Stimulated activated CD4-positive, alpha-beta T cell treated with anti-CD3 and anti-CD28 coated beads, Interleukin-15, amount 100 ng/mL, for 48 hours (primary cell): Measurements from ENCODE around the gene PTPRT.

Source experiments
- DNase-seq, 2 donors: peaks; one replicate each; pipeline ENCODE4 v3.0.0-alpha.2; 2020; ENCODE audit warnings: low read depth in 2 of 2

PTPRT gene

DNA sequence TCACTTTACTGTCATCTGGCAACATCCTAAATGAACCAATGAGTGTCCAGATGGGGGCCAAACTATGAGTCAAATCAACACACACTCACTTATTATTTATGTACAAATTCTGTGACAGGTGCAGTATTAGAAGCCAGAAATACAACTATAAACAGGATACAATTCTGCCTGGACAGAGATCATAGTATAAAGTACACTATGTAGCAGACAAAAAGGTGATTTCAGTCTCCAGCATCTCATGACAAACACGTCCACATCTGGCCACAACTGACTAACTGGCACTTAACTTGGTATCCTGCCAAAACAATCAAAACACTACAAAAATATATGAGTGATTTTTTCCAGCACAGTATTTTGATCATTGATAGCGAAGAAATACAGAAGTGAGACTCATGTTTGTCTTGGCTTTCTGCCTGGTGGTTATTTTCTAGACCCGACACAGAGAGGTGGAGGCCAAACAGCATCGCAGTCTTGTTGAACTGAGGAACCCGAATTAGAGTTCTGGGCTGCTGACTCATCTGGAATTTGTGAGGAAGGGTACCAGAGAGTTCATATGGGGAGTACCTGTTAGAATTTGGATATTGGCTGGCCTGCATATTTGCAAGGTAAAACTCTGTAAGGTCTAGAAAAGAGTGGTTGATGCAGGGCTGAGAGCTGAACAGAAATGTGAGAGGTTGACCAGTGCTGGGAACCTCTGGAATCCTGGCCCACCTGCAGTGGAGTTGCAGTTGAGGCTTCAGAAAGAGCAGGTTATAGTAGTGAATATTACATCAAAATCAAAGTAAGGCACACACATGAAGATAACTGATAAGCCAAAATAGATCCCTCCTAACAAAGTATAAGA lies 475.2 kb downstream of the PTPRT start:
- no peak for DNase-seq

DNA sequence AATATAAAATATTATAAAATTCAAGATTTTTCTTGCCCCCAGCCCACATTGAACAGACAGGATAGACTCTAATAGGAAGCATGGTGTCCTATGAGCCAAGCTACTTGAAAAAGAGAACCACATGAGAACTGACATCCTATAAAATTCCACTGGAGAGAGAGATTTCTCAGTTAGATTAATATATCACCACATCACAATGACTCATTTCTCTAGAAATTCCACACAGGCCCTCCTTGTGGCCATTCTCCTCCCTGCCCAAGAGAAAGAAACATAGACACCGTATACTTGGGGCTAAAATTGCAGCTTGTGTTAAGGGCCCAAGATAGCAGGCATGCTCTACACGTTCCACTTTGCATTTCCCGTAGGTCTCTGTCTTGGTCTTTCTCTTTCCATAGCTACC lies 481.4 kb downstream of the PTPRT start:
- no peak for DNase-seq

GRCh38 chr20:42706759-42707158 lies 482.9 kb downstream of the PTPRT start:
- DNase-seq: no peak

DNA sequence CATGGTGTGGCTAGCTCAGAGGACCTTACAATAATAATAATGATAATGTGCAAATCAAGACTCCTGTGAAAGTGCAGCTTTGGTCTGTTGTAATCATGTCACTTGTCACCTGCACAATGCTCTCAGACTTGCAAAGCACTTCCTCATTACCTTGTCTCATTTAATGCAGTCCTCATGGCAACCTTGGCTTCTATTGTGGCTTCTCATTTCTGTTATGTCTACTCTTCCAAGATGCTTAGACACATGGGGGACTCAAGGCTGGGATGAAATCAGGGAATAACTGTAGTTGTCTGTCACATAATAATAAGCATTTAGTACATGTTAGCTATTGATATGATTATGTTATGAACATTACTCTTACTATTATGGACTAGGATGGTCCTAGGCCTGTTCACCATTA lies 484.2 kb downstream of the PTPRT start:
- no peak for DNase-seq

- no peak for DNase-seq
These were observed 486.0 kb downstream of the PTPRT start for GRCh38 chr20:42703744-42704143.

- no peak for DNase-seq
These were observed 487.8 kb downstream of the PTPRT start for GRCh38 chr20:42701948-42702347.

DNA sequence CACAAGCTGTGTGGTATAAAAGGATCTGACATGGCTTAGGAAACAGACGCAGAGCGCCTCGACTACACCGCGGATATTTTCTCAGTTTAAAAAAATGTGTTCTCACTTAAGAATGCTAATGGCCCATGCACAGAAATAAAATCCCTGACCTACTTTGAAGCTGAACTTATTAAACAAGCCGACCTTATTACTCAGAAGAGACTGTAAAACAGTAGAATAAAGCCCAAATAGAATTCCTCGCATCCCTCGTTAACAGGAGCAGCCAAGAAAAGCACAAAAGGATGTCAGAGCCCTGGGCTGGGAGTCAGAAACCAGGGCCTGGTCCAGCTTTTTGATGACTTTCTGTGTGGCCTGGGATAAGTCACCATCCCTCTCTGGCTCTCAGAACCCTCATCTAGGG lies 489.3 kb downstream of the PTPRT start:
- DNase-seq: no peak

DNA sequence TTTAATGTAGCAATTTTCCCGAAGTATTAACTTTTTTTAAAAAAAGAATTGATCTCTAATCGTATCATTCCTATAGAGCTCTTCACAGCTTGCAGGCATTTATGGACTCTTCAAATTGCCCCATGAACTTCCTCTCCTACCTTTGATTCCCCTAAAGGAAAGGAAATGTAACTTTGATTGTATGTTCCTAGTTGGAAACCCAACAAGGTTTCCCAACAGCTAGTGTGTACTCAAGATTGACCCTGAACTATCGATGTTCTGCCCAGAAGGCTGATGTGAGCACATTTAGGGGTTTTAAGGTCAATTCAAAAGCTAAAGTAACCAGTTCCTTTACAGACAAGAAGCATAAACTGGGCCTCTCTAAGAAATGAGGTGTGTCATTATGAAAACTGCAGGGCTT lies 491.7 kb downstream of the PTPRT start:
- no peak for DNase-seq

DNA sequence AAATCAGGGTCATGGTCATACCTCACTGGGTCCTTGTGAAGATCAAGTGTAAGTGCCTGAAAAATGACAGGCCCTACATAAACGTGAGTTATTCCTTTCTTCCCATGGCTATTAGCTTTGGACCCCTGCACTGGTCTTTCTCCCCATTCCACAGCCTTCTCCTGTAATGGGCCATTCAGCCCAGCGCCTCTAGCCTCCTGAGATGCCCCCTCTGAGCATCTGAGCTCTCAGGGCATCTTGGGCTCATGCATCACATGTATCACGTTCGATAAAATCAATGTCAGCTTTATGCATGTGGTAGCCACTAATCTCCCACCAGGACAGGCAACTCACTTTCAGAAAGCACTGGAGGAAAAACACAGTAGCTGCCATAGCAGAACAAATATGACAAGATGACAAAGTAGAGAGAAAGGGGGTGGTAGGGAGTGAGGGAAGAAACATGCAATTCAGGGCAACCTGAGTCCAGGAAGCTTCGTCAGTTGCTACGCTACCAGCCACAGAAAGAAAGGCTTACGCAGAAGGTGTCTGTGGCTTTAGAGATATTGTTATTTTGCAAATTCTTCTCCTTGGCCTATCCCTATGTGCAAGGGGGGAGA lies 498.8 kb downstream of the PTPRT start:
- no peak for DNase-seq

DNA sequence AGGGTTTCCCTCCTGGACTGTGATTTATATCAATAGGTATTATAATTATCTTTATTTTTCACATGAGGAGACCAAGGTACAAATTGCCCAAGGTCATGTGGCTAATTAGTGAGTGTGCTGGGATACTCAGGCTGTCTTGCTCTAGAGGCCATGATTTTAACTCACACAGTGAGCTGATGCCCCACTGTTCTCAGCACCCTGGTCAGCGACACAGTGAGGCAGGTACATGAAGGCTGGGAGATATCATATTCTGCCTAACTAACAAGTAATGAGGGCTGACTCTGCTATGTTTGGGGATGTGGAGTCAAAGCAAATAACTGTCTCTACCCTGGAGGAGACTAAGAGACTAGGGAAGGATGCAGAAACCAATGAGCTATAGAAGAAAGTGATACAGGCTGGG lies 501.1 kb downstream of the PTPRT start:
- no peak for DNase-seq

- DNase-seq: no peak
These were observed 503.6 kb downstream of the PTPRT start for GRCh38 chr20:42686057-42686456.

- DNase-seq: no peak
These were observed 510.8 kb downstream of the PTPRT start for GRCh38 chr20:42678895-42679294.

- DNase-seq: no peak
These were observed 533.6 kb downstream of the PTPRT start for GRCh38 chr20:42656130-42656529.

- no peak for DNase-seq
These were observed 537.4 kb downstream of the PTPRT start for GRCh38 chr20:42652266-42652665.

- no peak for DNase-seq
These were observed 539.4 kb downstream of the PTPRT start for GRCh38 chr20:42650191-42650746.

DNA sequence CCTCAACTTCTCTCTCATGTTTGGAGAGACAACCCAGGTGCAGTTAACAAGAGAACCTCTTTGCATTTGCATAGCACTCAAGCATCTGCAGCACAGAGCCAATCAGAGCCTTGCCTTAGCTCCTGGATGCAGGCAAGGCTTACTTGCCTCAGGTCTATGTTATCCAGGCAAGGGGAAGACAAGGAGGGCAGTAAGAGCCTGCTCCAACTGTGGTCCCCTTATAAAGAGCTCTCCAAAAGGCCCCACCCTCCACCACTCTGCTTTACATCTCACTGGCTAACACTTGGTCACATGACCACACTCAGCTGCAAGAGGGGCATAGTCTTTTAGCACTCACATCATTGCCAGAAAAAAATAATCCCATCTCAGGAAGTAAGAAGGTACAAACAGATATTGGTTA lies 540.0 kb downstream of the PTPRT start:
- no peak for DNase-seq

DNA sequence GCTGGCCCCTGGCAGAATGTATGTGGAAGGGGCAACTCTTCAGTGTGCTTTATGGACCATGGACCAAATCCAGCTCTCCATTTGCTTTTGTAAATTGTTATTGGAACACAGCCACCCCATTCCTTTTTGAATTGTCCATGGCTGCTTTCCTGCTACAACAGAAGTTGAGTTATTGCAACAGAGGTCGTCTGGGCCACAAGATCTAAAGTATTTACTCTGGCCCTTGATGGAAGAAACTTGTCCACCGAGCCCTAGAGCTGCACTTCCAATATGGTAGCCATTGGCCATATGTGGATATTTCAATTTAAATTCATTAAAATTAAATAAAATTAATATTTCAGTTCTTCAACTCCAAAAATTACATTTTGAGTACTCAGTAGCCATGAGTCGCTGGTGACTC lies 543.5 kb downstream of the PTPRT start:
- no peak for DNase-seq

DNA sequence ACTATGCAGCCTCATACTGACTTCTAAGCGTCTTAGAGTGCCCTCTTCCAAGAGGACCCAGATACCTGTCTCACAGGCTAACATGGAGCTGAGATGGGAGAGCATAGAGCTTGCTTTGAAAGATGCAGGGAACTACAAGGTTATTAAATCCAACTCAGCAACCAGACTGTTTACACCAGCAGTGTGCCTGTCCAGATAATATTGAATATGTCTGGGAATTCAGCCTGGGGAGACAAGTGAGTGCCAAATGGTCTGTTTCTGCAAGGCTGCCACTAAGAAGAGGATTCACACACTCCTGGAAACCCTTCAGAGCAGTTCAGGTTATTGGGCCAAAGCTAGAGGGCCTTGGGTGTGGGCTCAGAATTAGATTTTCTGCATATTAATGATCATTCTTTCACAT lies 547.8 kb downstream of the PTPRT start:
- no peak for DNase-seq

DNA sequence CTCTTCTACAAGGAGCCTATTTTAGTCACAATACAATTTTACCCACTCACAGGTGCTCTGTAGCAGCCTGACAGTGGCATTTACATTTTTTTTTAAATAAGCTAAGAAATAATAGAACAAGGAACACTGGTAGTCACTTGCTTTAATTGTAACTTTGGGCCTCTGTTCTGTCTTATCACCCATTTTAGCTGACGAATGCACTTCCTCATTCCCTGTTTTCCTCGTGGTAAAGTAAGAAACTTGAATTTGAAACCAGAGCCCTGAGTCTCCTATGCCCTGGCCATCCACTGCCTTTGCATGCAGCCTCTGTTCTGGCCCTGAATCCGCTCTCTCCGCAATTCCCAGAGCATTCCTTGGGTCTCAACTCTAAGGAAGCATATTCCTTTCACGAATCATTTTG lies 550.6 kb downstream of the PTPRT start:
- DNase-seq: no peak

- DNase-seq: no peak
These were observed 553.9 kb downstream of the PTPRT start for GRCh38 chr20:42635699-42636411.

GRCh38 chr20:42634156-42634555 lies 555.5 kb downstream of the PTPRT start:
- DNase-seq: no peak

DNA sequence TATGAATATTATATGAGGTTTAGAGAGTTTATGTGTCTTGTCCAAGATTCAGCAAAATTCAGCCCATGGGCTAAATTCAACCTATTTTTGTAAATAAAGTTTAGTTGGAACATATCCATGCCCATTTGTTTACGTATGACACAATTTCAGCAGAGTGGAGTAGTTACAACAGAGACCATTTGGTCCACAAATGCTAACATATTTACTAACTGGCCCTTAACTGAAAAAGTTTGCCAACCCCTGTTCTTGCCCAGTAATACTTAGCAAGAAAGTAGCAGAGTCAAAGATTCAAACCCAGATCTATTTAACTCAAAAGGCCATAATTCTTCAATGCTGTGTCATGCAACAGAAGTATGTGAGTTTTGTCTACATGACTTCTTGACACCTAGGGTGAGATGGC lies 561.0 kb downstream of the PTPRT start:
- DNase-seq: no peak

DNA sequence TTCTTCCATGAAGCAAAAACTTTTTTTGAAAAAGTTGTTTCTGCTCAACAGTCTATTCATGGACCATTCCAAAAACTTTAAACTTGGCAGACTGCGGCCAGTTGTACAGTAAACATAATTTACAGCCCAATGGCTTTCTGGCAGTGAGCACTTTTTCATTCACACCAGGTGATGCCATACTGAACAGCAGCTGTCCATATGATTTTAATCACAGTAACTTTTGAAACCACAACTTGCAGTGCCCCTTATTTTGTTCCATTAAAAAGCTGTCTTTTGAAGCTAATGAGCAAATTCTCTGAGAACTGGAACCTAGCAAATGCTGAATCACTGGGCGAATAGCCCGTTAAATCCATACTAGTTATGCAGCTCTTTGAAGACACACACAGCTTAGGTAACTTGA lies 576.6 kb downstream of the PTPRT start:
- DNase-seq: no peak
